ENCODE results near the gene GSTO2. TPM values are rescaled to one million over a fixed set of nuclear protein-coding genes. Genes with fewer than 3 reads are reported as not detected.

The GSTO2 gene
- total and polyA plus RNA-seq, 10 of the 15 experiments (the other 5 are each of a cell fraction or from before 2014, with no cell fraction given), result 0.16 to 0.86 (median 0.46) TPM

- SMC1A ChIA-PET (ENCODE audit: uncharacterized antibody, unreplicated experiment), result interaction anchor here (0.6 to 7.3 kb wide), 4 partner anchors 11 to 1351 kb away, joined by 3 to 30 read pairs (median 4); partner anchors contain the start of gene GSTO2
- Histone ChIP-seq H3K9me3 (replicated peaks; ENCODE audit: control insufficient read depth, insufficient read depth, low read length) (no peaks in the 10 kb centered on the region), H4K20me1 (ENCODE audit: control insufficient read depth, insufficient read depth) (no peaks in the 10 kb centered on the region), H3K4me1 (ENCODE audit: control insufficient read depth, insufficient read depth, low read length) (peaks cover 8% of the 10 kb centered on the region), H3K27me3 (replicated peaks in 1 of 2; ENCODE audit: control insufficient read depth in 2 of 2, insufficient read depth in 2 of 2, low read length in 1 of 2) (no peaks in the 10 kb centered on the region), H3K36me3 (ENCODE audit: control insufficient read depth in 2 of 2, insufficient read depth in 2 of 2, low read length in 1 of 2) (peaks cover 0 to 2% of the 10 kb centered on the region in 2 experiments; a peak in 1 of 4 replicates), H3K79me2 (ENCODE audit: control insufficient read depth, insufficient read depth, low read length) (peaks cover 31% of the 10 kb centered on the region), H3K27ac (ENCODE audit: control insufficient read depth, insufficient read depth) (no peak overlapping the region), H3K4me3 (no peak overlapping the region), H2AFZ (ENCODE audit: control insufficient read depth, low read depth, low read length) (no peak overlapping the region), H3K9ac (ENCODE audit: control insufficient read depth, insufficient read depth, low read length) (no peak overlapping the region), H3K4me2 (ENCODE audit: control insufficient read depth, insufficient read depth) (no peak overlapping the region)
- in situ Hi-C loops (cut with MboI), result no loop called here
- TF ChIP-seq STAT1 (conservative IDR thresholded peaks at IDR 0.05) (no peak), HDAC6 (IDR thresholded peaks at IDR 0.05; ENCODE audit: unreplicated experiment) (no peak), PBX3 (IDR thresholded peaks at IDR 0.05; ENCODE audit: insufficient replicate concordance, low read depth, low read length) (no peak), RFX5 (IDR thresholded peaks at IDR 0.05; ENCODE audit: low read depth, low read length) (no peak), SKIL (IDR thresholded peaks at IDR 0.05; ENCODE audit: low read depth, poor library complexity, severe bottlenecking) (no peak), FOS (IDR thresholded peaks at IDR 0.05; ENCODE audit: borderline replicate concordance, extremely low read depth, insufficient read length) (no peak), YY1 (IDR thresholded peaks at IDR 0.05; ENCODE audit: low read depth, low read length) (no peak), ATF3 (IDR thresholded peaks at IDR 0.05; ENCODE audit: borderline replicate concordance, extremely low read depth, low read depth, low read length) (no peak)
- intact Hi-C loops (cut with micrococcal nuclease; ENCODE audit: unreplicated experiment), result no loop called here
- no peak for ATAC-seq
- FAIRE-seq, result no peak
- POLR2A ChIA-PET, result no interaction called here
- DNase-seq (ENCODE audit: low read depth, low spot score), result no peak
- no TSS peak for BruUV-seq (replicated peaks)
- CTCF ChIA-PET, result interaction anchor here (13.2 kb wide), 1 partner anchor 22 kb away, joined by 105 read pairs; no protein-coding TSS in a partner anchor
- RAD21 ChIA-PET (ENCODE audit: unreplicated experiment), result no interaction called here
These were observed 16.6 kb upstream of the GSTO2 start for GRCh38 chr10:104252368-104252767.

Data from GM12878 (cell line).